ENCODE results near the gene RBL2. TPM values are rescaled to one million over a fixed set of nuclear protein-coding genes. Genes with fewer than 3 reads are reported as not detected.

Gene RBL2
- total RNA-seq, 1 experiment from 2014 or later: 39.6 TPM

DNA sequence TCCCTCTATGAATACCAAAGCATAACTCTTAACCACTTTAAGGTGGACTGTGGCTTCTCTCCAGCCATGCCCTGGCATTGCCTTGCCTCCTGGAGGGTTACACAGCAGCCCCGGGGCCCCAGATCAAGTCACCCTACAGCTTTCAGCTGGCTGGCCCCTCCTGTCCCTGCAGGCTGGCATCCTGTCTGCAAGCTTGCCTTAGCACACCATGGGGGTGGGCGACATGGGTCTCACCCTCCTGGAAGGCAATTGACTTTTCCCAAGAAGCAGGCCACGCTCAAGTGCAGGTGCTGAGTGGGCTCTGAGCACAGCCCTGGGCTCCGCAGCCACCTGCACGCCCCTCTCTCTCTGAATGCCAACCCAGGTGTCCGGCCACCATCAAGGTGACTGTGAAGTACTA, 94.5 kb downstream of the RBL2 start:
- Histone ChIP-seq H3K27ac (ENCODE audit: low read depth, low read length, poor library complexity, severe bottlenecking) (no peak overlapping the region), H3K9me3 (ENCODE audit: low read depth, low read length, poor library complexity, severe bottlenecking) (no peaks in the 10 kb centered on the region), H3K36me3 (ENCODE audit: insufficient read depth, low read length, poor library complexity, severe bottlenecking) (no peaks in the 10 kb centered on the region), H3K4me1 (ENCODE audit: insufficient read depth, low read length, poor library complexity, severe bottlenecking) (no peaks in the 10 kb centered on the region), H3K27me3 (replicated peaks; ENCODE audit: insufficient read depth, low read depth, low read length, poor library complexity) (no peaks in the 10 kb centered on the region), H3K4me3 (ENCODE audit: low read depth, low read length, poor library complexity, severe bottlenecking) (no peak overlapping the region)
- intact Hi-C loops (cut with micrococcal nuclease; ENCODE audit: unreplicated experiment): no loop called here
- TF ChIP-seq, protein P1, sequence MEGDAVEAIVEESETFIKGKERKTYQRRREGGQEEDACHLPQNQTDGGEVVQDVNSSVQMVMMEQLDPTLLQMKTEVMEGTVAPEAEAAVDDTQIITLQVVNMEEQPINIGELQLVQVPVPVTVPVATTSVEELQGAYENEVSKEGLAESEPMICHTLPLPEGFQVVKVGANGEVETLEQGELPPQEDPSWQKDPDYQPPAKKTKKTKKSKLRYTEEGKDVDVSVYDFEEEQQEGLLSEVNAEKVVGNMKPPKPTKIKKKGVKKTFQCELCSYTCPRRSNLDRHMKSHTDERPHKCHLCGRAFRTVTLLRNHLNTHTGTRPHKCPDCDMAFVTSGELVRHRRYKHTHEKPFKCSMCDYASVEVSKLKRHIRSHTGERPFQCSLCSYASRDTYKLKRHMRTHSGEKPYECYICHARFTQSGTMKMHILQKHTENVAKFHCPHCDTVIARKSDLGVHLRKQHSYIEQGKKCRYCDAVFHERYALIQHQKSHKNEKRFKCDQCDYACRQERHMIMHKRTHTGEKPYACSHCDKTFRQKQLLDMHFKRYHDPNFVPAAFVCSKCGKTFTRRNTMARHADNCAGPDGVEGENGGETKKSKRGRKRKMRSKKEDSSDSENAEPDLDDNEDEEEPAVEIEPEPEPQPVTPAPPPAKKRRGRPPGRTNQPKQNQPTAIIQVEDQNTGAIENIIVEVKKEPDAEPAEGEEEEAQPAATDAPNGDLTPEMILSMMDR (conservative IDR thresholded peaks at IDR 0.05; ENCODE audit: low read depth, low read length): no peak
- TF ChIP-seq EZH2 (IDR thresholded peaks at IDR 0.05; ENCODE audit: borderline replicate concordance, low read depth, low read length, poor library complexity, severe bottlenecking): no peak
- ChIA-PET POLR2A (ENCODE audit: low non-redundant PET) (no interaction called here), CTCF (no interaction called here)
- DNase-seq (ENCODE audit: low spot score): no peak
- no TSS peak for BruUV-seq (replicated peaks)

DNA sequence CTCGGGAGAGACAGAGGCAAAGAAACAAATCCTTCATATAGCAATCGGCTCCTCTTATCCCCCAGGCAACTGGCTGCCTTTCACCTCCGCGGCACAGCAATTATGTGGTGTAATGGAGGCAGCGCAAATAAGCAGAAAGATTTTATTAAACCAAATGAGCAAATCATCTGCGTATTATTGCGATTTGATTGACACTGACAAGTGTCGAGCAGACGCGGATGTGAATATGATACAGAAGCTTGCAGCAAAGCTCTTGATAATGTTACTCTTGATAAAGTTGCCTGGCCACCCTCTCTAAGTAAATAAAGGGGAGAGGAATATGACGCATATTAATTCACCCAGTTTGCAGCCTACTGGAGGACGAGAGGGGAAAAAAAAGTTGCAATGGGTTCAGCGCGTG, 95.2 kb downstream of the RBL2 start:
- ChIA-PET POLR2A (ENCODE audit: low non-redundant PET) (no interaction called here), CTCF (no interaction called here)
- no TSS peak for BruUV-seq (replicated peaks)

DNA sequence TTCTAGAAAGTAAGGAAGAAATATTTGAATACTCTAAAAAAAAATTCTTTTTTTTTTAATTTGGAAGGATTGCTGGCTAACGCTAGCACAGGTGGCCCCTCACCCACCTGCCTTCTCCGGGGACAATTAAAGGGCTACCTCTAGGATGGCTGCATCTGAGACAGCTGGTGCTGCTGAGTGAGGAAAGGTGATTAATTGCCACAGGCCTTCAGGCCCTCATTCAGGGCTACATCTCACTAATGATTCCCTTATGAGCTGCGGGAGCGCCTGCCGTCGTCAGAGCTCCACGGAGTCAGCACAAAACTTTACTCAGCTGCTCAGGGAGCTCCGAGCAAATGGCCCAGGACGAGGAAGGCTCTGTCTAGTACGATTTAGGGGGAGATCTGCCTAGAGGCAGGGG, 95.8 kb downstream of the RBL2 start:
- POLR2A ChIA-PET (ENCODE audit: low non-redundant PET): no interaction called here
- DNase-seq (ENCODE audit: low spot score): no peak
- TF ChIP-seq, protein P1 (conservative IDR thresholded peaks at IDR 0.05; ENCODE audit: low read depth, low read length): no peak
- no peak for TF ChIP-seq EZH2 (IDR thresholded peaks at IDR 0.05; ENCODE audit: borderline replicate concordance, low read depth, low read length, poor library complexity, severe bottlenecking)
- BruUV-seq (replicated peaks): no TSS peak
- no peaks in the 10 kb centered on the region for H3K9me3 ChIP-seq (ENCODE audit: low read depth, low read length, poor library complexity, severe bottlenecking)
- no peaks in the 10 kb centered on the region for H3K4me1 ChIP-seq (ENCODE audit: insufficient read depth, low read length, poor library complexity, severe bottlenecking)
- no peak overlapping the region for H3K27ac ChIP-seq (ENCODE audit: low read depth, low read length, poor library complexity, severe bottlenecking)
- CTCF ChIA-PET: no interaction called here
- no peaks in the 10 kb centered on the region for H3K27me3 ChIP-seq (replicated peaks; ENCODE audit: insufficient read depth, low read depth, low read length, poor library complexity)
- no peaks in the 10 kb centered on the region for H3K36me3 ChIP-seq (ENCODE audit: insufficient read depth, low read length, poor library complexity, severe bottlenecking)
- no peak overlapping the region for H3K4me3 ChIP-seq (ENCODE audit: low read depth, low read length, poor library complexity, severe bottlenecking)
- intact Hi-C loops (cut with micrococcal nuclease; ENCODE audit: unreplicated experiment): no loop called here

More for the DNA sequence above, 95.2 kb downstream of the RBL2 start:
- intact Hi-C loops (cut with micrococcal nuclease; ENCODE audit: unreplicated experiment): no loop called here
- no peaks in the 10 kb centered on the region for H3K9me3 ChIP-seq (ENCODE audit: low read depth, low read length, poor library complexity, severe bottlenecking)
- TF ChIP-seq, protein P1 (conservative IDR thresholded peaks at IDR 0.05; ENCODE audit: low read depth, low read length): no peak
- TF ChIP-seq EZH2 (IDR thresholded peaks at IDR 0.05; ENCODE audit: borderline replicate concordance, low read depth, low read length, poor library complexity, severe bottlenecking): no peak
- no peak for DNase-seq (ENCODE audit: low spot score)
- no peaks in the 10 kb centered on the region for H3K36me3 ChIP-seq (ENCODE audit: insufficient read depth, low read length, poor library complexity, severe bottlenecking)
- no peaks in the 10 kb centered on the region for H3K27me3 ChIP-seq (replicated peaks; ENCODE audit: insufficient read depth, low read depth, low read length, poor library complexity)
- no peak overlapping the region for H3K4me3 ChIP-seq (ENCODE audit: low read depth, low read length, poor library complexity, severe bottlenecking)
- H3K27ac ChIP-seq (ENCODE audit: low read depth, low read length, poor library complexity, severe bottlenecking): no peak overlapping the region
- H3K4me1 ChIP-seq (ENCODE audit: insufficient read depth, low read length, poor library complexity, severe bottlenecking): no peaks in the 10 kb centered on the region

Measured in A673 (cell line).